Neuron (in vitro differentiated cells): ENCODE measurements around the gene APOBR.

Source experiments
- H2AFZ ChIP-seq: one replicate; pipeline ENCODE4 v1.6.1; 2013; ENCODE audit warnings: low read depth, mild to moderate bottlenecking, inconsistent platforms, low read length, moderate library complexity
- H3K27me3 ChIP-seq: one replicate; pipeline ENCODE4 v1.6.1; 2013; ENCODE audit warnings: low read length; ENCODE audit not compliant: insufficient read depth
- H3K36me3 ChIP-seq: one replicate; pipeline ENCODE4 v1.6.1; 2013; ENCODE audit warnings: low read length; ENCODE audit not compliant: insufficient read depth
- H3K4me1 ChIP-seq: one replicate; pipeline ENCODE4 v1.6.1; 2013; ENCODE audit warnings: low read length; ENCODE audit not compliant: insufficient read depth
- H3K4me3 ChIP-seq: 2 replicates; pipeline ENCODE4 v1.5.1; 2013; ENCODE audit warnings: mild to moderate bottlenecking, low read length, moderate library complexity
- H3K9me3 ChIP-seq: one replicate; pipeline ENCODE4 v1.6.1; 2013; ENCODE audit warnings: low read length

The APOBR gene

DNA sequence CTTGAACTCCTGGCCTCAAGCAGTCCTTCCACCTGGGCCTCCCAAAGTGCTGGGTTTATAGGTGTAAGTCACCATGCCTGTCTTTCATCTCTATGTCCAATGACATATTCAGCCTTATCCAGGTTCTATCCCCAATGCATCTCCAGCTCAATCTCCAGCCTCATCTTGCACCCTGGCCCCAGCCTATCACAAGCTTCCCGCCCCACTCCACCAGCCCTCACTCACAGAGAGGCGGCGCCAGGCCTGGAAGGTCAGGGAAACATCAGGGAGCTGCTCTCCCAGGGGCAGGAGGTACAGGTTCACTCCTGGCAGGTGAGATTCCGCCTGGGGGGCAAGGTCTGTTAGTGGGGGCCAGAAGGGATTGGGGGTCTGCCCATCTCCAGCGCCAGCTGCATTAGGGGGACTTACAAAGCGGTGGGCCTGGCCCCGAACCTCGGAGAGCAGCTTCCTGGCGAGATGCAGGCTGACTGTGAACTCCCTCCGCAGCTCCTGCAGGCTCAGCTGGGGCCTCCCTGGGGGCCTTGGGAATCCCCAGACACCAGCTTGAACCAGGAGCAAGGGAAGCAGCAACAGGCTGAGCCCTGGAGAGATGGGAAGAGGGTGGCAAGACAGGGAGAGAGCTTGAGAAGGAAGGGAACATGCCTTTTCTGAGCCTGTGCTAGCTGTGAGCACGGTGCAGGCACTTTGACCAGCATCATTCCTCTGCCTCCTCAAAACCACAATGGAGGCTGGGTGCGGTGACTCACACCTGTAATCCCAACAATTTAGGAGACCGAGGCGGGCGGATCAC lies 9.2 kb downstream of the APOBR start:
- Histone ChIP-seq H3K36me3 (no peaks in the 10 kb centered on the region), H2AFZ (no peak overlapping the region), H3K4me1 (no peaks in the 10 kb centered on the region), H3K9me3 (no peaks in the 10 kb centered on the region), H3K27me3 (no peaks in the 10 kb centered on the region), H3K4me3 (no peak overlapping the region)

DNA sequence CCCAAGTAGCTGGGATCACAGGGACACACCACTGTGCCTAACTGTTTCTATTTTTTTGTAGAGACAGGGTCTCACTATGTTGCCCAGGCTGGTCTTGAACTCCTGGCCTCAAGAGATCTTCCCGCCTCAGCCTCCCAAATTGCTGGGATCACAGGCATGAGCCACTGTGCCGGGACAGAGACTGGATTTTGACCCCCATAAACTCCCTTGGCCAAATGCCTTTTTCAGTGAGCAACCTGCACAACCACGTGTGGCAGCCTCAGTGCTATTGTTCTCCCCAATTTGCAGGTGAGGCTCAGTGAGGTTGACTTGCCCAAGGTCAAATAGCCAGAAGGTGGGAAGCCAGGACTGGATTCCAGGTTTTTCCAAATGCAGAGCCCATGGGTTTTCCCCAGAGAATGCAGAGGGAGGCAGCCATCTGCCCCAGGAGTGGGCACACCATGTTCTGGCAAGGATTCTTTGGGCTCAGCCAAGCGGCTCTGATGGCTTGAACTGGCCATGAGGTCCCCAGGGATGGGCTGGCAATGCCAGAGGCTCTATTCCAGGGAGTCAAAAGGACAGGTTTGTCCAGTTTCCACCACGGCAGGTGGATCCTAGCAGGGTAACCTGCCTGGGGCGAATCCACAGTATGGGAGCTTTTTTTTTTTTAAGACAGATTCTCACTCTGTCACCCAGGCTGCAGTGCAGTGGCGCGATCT lies 10.4 kb downstream of the APOBR start:
- Histone ChIP-seq H3K4me1 (no peaks in the 10 kb centered on the region), H2AFZ (no peak overlapping the region), H3K27me3 (no peaks in the 10 kb centered on the region), H3K4me3 (no peak overlapping the region), H3K9me3 (no peaks in the 10 kb centered on the region), H3K36me3 (no peaks in the 10 kb centered on the region)

DNA sequence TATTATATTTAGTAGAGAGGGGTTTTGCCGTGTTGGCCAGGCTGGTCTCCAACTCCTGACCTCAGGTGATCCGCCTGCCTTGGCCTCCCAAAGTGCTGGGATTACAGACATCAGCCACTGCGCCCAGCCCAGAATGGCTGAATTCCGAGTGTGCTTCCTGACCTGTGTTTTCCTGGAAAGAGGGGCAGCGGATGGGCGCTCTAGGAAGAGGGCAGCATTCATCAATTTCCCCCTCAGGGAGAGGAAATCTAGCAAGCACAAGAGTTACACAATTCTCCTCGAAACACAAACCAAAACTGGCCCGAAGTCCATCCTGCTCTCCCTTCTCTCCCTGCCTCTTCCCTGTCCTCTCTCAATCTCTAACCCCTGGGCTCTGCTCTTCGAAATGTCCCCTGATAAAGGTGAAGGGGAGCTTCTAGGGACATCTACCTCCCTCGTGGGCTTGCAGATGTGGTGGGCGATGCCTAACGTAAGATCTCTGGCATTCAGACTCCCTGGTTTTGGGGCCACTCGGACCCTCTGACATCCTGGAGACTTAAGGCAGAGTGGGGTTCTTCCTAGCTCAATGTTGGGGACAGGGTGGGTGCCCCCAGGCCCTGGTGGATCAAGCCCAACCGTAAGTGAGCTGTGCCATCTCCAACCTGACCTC lies 11.2 kb downstream of the APOBR start:
- no peak overlapping the region for H2AFZ ChIP-seq
- no peak overlapping the region for H3K4me3 ChIP-seq
- H3K4me1 ChIP-seq = no peaks in the 10 kb centered on the region
- H3K36me3 ChIP-seq = no peaks in the 10 kb centered on the region
- no peaks in the 10 kb centered on the region for H3K9me3 ChIP-seq
- no peaks in the 10 kb centered on the region for H3K27me3 ChIP-seq

DNA sequence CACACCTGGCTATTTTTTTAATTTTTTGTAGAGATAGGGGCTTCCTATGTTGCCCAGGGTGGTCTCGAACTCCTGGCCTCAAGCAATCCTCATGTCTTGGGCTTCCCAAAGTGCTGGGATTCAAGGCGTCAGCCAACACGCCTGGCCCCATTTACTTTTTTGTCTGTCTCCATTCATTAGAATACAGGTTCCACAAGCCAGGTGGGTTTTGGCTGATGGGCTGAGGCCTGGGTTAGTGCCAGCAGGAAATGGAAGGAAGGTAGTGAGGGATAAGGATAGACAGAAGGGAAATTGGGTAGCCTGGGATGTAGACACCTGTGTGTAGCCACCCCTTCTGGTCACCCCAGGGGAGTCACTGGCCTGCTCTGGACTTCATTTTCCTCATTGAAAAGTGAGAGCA lies 16.6 kb downstream of the APOBR start:
- Histone ChIP-seq H3K4me1 (no peaks in the 10 kb centered on the region), H2AFZ (no peak overlapping the region), H3K9me3 (no peaks in the 10 kb centered on the region), H3K4me3 (no peak overlapping the region), H3K36me3 (no peaks in the 10 kb centered on the region), H3K27me3 (no peaks in the 10 kb centered on the region)

DNA sequence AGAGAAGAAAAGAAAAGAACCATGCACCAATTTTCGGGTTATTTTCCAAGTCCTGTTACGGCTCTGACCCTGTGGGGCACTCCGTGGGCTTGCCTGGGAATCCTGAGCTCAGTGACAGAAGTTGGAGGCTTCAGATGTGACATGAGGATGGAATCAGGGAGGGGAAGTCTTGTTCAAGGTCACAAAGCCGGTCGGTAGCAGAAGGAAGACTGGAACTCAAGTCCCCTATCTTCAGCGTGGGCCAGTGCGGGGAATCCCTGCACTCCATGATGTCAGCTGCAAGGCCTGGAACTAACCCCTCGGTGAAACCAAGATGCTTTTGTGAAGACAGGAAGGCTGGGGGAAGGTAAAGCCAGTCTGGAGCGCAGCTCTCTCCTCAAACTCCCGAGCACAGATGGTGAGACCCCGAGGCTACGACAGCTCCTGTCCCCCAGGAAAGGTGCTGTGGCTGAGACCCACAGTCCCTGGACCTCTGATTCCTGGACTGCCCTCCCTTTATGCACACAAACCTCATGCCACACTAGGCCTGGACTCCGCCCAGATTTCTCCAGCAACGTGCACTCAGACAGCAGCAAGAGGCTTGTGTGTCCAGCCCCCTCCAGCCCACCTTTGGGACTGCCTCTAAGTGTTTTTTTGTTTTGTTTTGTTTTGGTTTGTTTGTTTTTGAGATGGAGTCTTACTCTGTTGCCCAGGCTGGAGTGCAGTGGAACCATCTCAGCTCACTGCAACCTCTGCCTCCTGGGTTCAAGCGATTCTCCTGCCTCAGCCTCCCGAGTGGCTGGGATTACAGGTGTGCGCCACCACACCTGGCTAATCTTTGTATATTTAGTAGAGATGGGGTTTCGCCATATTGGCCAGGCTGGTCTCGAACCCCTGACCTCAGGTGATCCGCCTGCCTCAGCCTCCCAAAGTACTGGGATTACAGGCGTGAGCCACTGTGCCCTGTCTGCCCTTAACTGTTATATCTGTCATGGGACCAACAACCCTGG lies 17.7 kb downstream of the APOBR start:
- Histone ChIP-seq H3K9me3 (no peaks in the 10 kb centered on the region), H3K4me1 (no peaks in the 10 kb centered on the region), H3K27me3 (no peaks in the 10 kb centered on the region), H2AFZ (no peak overlapping the region), H3K36me3 (no peaks in the 10 kb centered on the region), H3K4me3 (no peak overlapping the region)

DNA sequence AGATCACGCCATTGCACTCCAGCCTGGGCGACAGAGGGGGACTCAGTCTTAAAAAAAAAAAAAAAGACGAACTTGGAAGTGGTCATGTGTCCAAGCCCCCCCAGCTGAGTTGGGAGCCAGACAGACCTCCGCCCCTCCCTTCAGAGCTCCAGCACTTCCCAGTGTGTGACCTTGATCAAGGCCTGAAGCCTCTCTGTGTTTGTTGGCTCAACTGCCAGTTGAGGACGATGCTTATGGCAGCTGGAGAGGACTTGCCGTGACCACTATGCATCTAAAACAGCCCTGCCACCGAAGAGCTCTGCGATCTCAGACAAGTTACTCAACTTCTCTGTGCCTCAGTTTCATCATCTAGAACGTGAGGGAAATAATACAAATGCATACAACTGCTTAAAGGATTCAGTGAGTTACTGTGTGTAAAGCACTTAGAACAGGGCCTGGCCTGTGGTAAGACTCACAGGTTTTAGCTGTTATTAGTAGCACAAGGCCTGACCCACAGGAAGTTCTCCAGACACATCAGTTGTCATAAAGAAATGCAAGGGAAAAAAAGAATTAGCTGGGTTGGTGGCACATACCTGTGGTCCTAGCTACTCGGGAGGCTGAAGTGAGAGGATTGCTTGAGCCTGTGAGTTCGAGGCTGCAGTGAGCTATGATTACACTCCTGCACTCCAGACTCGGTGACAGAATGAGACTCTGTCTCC lies 19.2 kb downstream of the APOBR start:
- Histone ChIP-seq H3K9me3 (no peaks in the 10 kb centered on the region), H3K4me3 (no peak overlapping the region), H3K4me1 (no peaks in the 10 kb centered on the region), H2AFZ (no peak overlapping the region), H3K27me3 (no peaks in the 10 kb centered on the region), H3K36me3 (no peaks in the 10 kb centered on the region)

DNA sequence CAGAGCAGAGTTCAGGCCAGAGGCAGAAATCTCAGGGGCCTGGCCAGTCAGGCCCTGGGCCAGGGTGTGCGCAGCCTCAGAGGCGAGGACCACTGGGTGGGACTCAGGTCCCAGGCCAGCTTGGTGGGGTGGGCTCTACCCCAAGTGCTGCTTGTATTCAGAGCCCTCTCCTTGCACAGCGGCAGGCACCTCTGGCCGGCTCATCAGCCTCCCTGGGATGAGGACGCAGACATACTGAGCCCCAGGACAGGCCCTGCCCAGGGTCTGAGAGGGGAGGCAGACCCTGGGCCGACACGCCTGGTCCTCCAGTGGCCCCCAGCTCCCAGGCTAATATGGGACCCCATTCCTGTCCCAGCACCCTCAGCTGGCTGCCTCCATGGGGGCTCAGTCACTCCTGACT lies 19.8 kb downstream of the APOBR start:
- Histone ChIP-seq H2AFZ (no peak overlapping the region), H3K4me1 (no peaks in the 10 kb centered on the region), H3K9me3 (no peaks in the 10 kb centered on the region)

DNA sequence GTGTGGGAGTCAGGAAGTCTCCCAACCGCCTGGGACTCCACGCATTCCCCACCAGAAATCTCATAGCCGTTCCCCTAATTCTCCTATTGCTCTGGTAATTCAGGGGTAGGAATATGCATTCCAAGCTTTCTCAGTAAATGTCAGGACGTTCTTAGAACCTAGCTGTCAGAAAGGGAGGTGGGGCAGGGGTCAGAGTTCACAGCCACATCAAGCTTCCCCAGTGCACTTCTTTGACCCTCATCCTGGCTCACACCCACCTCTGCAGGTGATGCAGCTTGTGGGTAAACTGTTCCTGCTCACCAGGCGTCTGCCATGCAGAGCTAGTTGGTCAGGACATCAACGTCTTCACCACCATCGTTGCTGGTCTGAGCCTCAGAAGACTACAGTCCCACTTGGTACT lies 26.2 kb downstream of the APOBR start:
- Histone ChIP-seq H3K36me3 (no peaks in the 10 kb centered on the region), H3K4me3 (no peak overlapping the region), H3K27me3 (peaks cover 3% of the 10 kb centered on the region), H2AFZ (no peak overlapping the region), H3K9me3 (no peaks in the 10 kb centered on the region), H3K4me1 (no peaks in the 10 kb centered on the region)

More for the DNA sequence above, 19.8 kb downstream of the APOBR start:
- Histone ChIP-seq H3K4me3 (no peak overlapping the region), H3K27me3 (no peaks in the 10 kb centered on the region), H3K36me3 (no peaks in the 10 kb centered on the region)

DNA sequence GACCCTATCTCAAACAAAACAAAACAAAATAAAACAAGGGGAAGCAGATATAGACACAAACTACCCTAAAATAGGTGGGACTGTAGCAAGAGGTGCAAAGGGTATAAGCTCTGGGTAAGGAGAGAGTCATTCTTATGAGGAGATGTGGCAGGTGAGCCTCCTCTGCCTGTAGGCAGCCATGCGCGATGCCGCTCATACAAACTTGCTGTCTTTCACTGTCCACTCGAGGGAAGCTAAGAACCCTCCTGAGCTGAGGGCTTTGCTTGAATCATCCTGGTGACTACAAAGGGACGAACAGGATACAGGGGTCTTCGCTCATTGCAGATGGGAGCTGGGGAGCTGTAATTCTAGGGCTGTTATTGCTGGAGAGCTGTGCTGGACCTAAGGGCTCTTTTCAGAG lies 27.0 kb downstream of the APOBR start:
- Histone ChIP-seq H3K4me3 (no peak overlapping the region), H3K36me3 (no peaks in the 10 kb centered on the region), H3K9me3 (no peaks in the 10 kb centered on the region), H2AFZ (no peak overlapping the region), H3K27me3 (peaks cover 3% of the 10 kb centered on the region), H3K4me1 (no peaks in the 10 kb centered on the region)

DNA sequence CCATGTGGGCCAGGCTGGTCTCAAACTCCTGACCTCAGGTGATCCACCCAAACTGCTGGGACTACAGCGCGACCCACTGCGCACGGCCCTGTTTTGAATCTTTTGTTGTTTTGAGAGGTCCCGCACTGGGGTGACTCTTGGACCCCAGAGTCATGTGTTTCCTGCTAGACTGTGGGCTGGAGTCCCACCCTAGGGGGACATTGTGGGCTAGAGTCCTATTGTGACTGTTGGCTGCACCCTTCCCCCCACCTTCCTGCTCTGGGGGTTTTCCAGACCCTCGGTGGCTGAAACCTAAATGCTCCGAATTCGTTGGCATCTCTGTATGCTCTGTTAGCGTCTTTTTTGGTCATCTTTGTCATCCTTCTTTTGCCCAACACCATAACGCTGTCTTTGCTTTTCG lies 28.3 kb downstream of the APOBR start:
- no peak overlapping the region for H3K4me3 ChIP-seq
- peaks cover 3% of the 10 kb centered on the region for H3K27me3 ChIP-seq
- no peaks in the 10 kb centered on the region for H3K36me3 ChIP-seq
- H3K4me1 ChIP-seq = no peaks in the 10 kb centered on the region
- H2AFZ ChIP-seq = no peak overlapping the region
- H3K9me3 ChIP-seq = no peaks in the 10 kb centered on the region

DNA sequence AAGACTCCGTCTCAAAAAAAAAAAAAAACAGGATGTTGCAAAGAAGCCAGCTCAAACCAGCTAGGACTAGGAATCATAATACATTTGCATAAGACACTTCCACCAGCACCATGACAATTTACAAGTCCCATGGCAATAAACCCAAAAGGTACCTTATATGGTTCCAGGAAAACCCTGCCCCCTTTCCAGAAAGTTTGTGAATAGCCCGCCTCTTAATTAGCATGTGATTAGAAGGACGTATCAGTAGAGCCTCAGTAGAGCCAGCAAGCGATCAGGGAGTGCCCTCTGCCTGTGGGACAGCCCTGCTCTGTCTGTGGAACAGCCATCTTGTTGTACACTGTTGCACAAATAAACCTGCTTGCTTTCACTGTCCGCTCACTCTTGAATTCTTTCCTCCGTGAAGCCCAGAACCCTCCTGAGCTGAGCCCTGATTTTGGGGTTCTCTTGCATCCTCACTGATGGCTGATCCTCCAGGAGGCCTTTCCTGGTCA lies 30.3 kb downstream of the APOBR start:
- no peak overlapping the region for H3K4me3 ChIP-seq
- no peak overlapping the region for H2AFZ ChIP-seq
- H3K4me1 ChIP-seq = no peaks in the 10 kb centered on the region
- H3K36me3 ChIP-seq = no peaks in the 10 kb centered on the region
- H3K9me3 ChIP-seq = no peaks in the 10 kb centered on the region
- peaks cover 3% of the 10 kb centered on the region for H3K27me3 ChIP-seq
